Heart left ventricle (tissue), 16 donors: Measurements from ENCODE around the gene NCEH1. TPM values are rescaled to one million over a fixed set of nuclear protein-coding genes. Genes with fewer than 3 reads are reported as not detected.

Experiments used
- ATAC-seq, 4 donors: fragments of 200-7000 bp; cut with Tn5 transposase; one replicate each; pipeline ENCODE4 v1.9.1; 2020 to 2022; ENCODE audit warnings: moderate library complexity in 4 of 4, mild to moderate bottlenecking in 3 of 4, moderate number of reproducible peaks in 1 of 4
- DNase-seq, 5 donors: peaks; one replicate each; pipeline ENCODE4 v3.0.0-alpha.2; 2020
- H3K27ac ChIP-seq, 12 donors: fragments of 200-600 bp; sonication (generic) in 4 of 12; one replicate each; pipeline versions ENCODE4 v1.5.0 to v1.8.0; 2016 to 2022; ENCODE audit warnings: mild to moderate bottlenecking in 2 of 12
- H3K27me3 ChIP-seq, 9 donors: fragments of 200-600 bp; sonication (generic) in 2 of 9; one replicate each; pipeline versions ENCODE4 v1.5.1 to v1.8.0; 2016 to 2022; ENCODE audit warnings: mild to moderate bottlenecking in 3 of 9
- H3K36me3 ChIP-seq, 9 donors: fragments of 200-600 bp; sonication (generic) in 2 of 9; one replicate each; pipeline versions ENCODE4 v1.5.0 to v1.8.0; 2018 to 2022; ENCODE audit warnings: mild to moderate bottlenecking in 2 of 9
- H3K4me1 ChIP-seq, 12 donors: fragments of 200-600 bp; sonication (generic) in 4 of 12; one replicate each; pipeline versions ENCODE4 v1.5.0 to v1.8.0; 2016 to 2022; ENCODE audit warnings: mild to moderate bottlenecking in 3 of 12
- H3K4me3 ChIP-seq, 12 donors: fragments of 200-600 bp; sonication (generic) in 4 of 12; one replicate each; pipeline versions ENCODE4 v1.5.0 to v1.8.0; 2017 to 2022; ENCODE audit warnings: mild to moderate bottlenecking in 9 of 12, moderate library complexity in 4 of 12
- H3K9me3 ChIP-seq, 12 donors: fragments of 200-600 bp; sonication (generic) in 4 of 12; one replicate each; pipeline versions ENCODE4 v1.5.0 to v1.8.0; 2016 to 2022; ENCODE audit warnings: mild to moderate bottlenecking in 1 of 12
- CTCF ChIP-seq, 12 donors: fragments of 200-600 bp; sonication (generic) in 4 of 12; IDR thresholded peaks; one replicate each; pipeline versions ENCODE4 v1.5.0 to v1.8.0; 2018 to 2022; ENCODE audit warnings: antibody characterized with exemption in 12 of 12, mild to moderate bottlenecking in 5 of 12
- POLR2A ChIP-seq, 2 donors: fragments of 450-650 bp; IDR thresholded peaks; one replicate each; pipeline ENCODE4 v1.6.1; 2017; ENCODE audit warnings: antibody characterized with exemption in 2 of 2, mild to moderate bottlenecking in 2 of 2, moderate library complexity in 2 of 2
- WGBS, 4 donors: extraction: QIAGEN DNeasy Blood & Tissue Kit in 2 of 4; methylation state at CpG; one replicate each; pipeline versions ENCODE4 v1.1.5 to v1.1.7; 2013 to 2018; 5-methylcytosine and 5-hydroxymethylcytosine counted together
- intact Hi-C, 10 donors: fragments of 100-400 bp; cut with DNase I; formaldehyde crosslinking; loops; one replicate each; pipeline versions ENCODE4 v1.11.1 to v1.14.2; 2022
- polyA plus RNA-seq, 2 donors: library from polyadenylated mRNA; stranded (reverse); fragments of 200-250 nt; gene quantifications; one replicate each; pipeline ENCODE4 v1.2.3, GENCODE V29; 2013
- total RNA-seq, 9 donors: library from RNA; depleted of rRNA in 2 of 9; stranded (reverse); fragments of >200 nt in 2 of 9; fragmentation: NEBNext Ultra II Directional in 3 of 9; extraction: Animal tissue kit (Norgen Biotek cat#: 25700) in 3 of 9; gene quantifications; one replicate each; pipeline versions ENCODE4 v1.1.0 to v1.2.4, GENCODE V29; 2016 to 2023
- donor health status: ischemic (EF 13 %, LVEDD 7.1; RV severe dilation, severe dysfunction).
- donor health status: healthy with polysubstance abuse.
- donor health status: DM: no; HTN: yes; CAD: no.
- donor health status: DM: no; HTN: no; CAD: no.
- donor health status: ischemic (EF 25% LVEDD 6.9; RV normal size, moderate dysfunction).
- donor health status: ischemic (EF 25% LVEDD 5.7; RV mildly dilated, moderate dysfunction).
- donor health status: healthy.
- donor health status: DM: yes; HTN: yes; CAD: no.
- donor health status: ischemic (EF 35%, LVEDD 5.7; RV mildly dilated, moderate dysfunction).
- donor health status: nonischemic (EF 11% LVEDD 7.7; RV severe dilation, severe dysfunction).
- donor health status: DM: yes; HTN: yes; CAD: no.
- donor health status: PGD.
- donor health status: ischemic (EF 29% LVEDD 5.4; RV normal size, mild dysfunction).
- donor health status: nonischemic (EF 23%, LVEDD 6.1; RV moderate dilation, normal function).

The NCEH1 gene
- total and polyA plus RNA-seq, 11 donors: 10.9 to 72.7 (median 50.1) TPM

GRCh38 chr3:172751175-172751704 lies 40.4 kb upstream of the NCEH1 start:
- Histone ChIP-seq H3K9me3 (no peaks in the 10 kb centered on the region), H3K27ac (peak overlapping the region in 11 of 12 donors; percentile 32 to 86 (median 78)), H3K4me3 (peak overlapping the region; percentile 40 to 88 (median 74)), H3K27me3 (no peaks in the 10 kb centered on the region), H3K36me3 (peaks cover 0 to 10% (median 0%) of the 10 kb centered on the region in 9 donors), H3K4me1 (peaks cover 0 to 25% (median 9%) of the 10 kb centered on the region in 12 donors)
- 0 to 1% (median 1%) methylated on average over 14 of the region's 14 CpGs for WGBS, 4 donors
- intact Hi-C loops: loop anchor here in 5 of 10 donors (2.0 to 5.0 kb wide), 4 partner anchors 38 to 79 kb away; partner anchors contain the start of gene NCEH1 (in 1 of the 5)
- ATAC-seq (peak in 1 of 4 donors; percentile 8), DNase-seq (no peak)
- no peak for TF ChIP-seq POLR2A (IDR thresholded peaks at IDR 0.05)
- TF ChIP-seq CTCF (IDR thresholded peaks at IDR 0.05): no peak

GRCh38 chr3:172750368-172751174 lies 39.7 kb upstream of the NCEH1 start, which contains the start of gene ECT2:
Gene ECT2, plus strand, starts transcription at chr3:172750726. Its CDS starts 3,805 bp downstream, at chr3:172754531.
- Histone ChIP-seq H3K9me3 (no peaks in the 10 kb centered on the region), H3K27me3 (no peaks in the 10 kb centered on the region), H3K4me1 (peaks cover 0 to 25% (median 9%) of the 10 kb centered on the region in 12 donors), H3K36me3 (peaks cover 0 to 3% (median 0%) of the 10 kb centered on the region in 9 donors), H3K4me3 (peak within 1 kb of the TSS; percentile 40 to 88 (median 74)), H3K27ac (peak within 1 kb of the TSS; percentile 14 to 86 (median 81))
- WGBS, 4 donors: 0 to 2% (median 0%) methylated on average over 19 to 49 of the region's 49 CpGs
- TF ChIP-seq POLR2A (IDR thresholded peaks at IDR 0.05) (peak in 1 of 2 donors; percentile 25), CTCF (IDR thresholded peaks at IDR 0.05) (peak; percentile 65 to 92 (median 78))
- DNase-seq (peak; percentile 98 to 100 (median 98)), ATAC-seq (peak; percentile 98 to 100 (median 100))
- intact Hi-C loops: loop anchor here in 5 of 10 donors (1.0 to 5.0 kb wide), 5 partner anchors 38 to 78 kb away; partner anchors contain the start of gene NCEH1 (in 2 of the 5)

GRCh38 chr3:172750069-172750367 lies 39.2 kb upstream of the NCEH1 start:
- intact Hi-C loops: loop anchor here in 5 of 10 donors (1.0 to 5.0 kb wide), 5 partner anchors 37 to 78 kb away; partner anchors contain the start of gene NCEH1 (in 2 of the 5)
- peak overlapping the region; percentile 18 to 88 (median 74) for H3K4me3 ChIP-seq
- peak overlapping the region; percentile 14 to 86 (median 78) for H3K27ac ChIP-seq
- ATAC-seq: peak in 1 of 4 donors; percentile 2
- 11 to 21% (median 13%) methylated on average over 9 of the region's 9 CpGs for WGBS, 4 donors
- H3K36me3 ChIP-seq: no peaks in the 10 kb centered on the region
- no peak for DNase-seq
- H3K9me3 ChIP-seq: no peaks in the 10 kb centered on the region
- no peaks in the 10 kb centered on the region for H3K27me3 ChIP-seq
- TF ChIP-seq POLR2A (IDR thresholded peaks at IDR 0.05) (peak in 1 of 2 donors; percentile 10), CTCF (IDR thresholded peaks at IDR 0.05) (no peak)
- peaks cover 0 to 25% (median 9%) of the 10 kb centered on the region in 12 donors for H3K4me1 ChIP-seq
